Central memory CD8-positive, alpha-beta T cell (primary cell): Measurements from ENCODE around the gene C10orf90.
"Not testable (repeated sequence)": the region's sequence is repeated elsewhere in the genome, so short reads cannot be mapped to it uniquely, and the experiment has no call there.

ENCODE experiments used
- ATAC-seq: fragments of 150-1000 bp; cut with Tn5 transposase; replicated peaks from 2 replicates; pipeline ENCODE4 v1.10.0; 2022; ENCODE audit warnings: mild to moderate bottlenecking, moderate FRiP score, moderate number of reproducible peaks; ENCODE audit not compliant: poor library complexity, severe bottlenecking; ENCODE audit errors: extremely low read depth
- DNase-seq, 2 donors: peaks; one replicate each; pipeline ENCODE4 v3.0.0; 2021; ENCODE audit warnings: low spot score in 2 of 2
- H3K27ac Mint-ChIP-seq: one replicate; pipeline ENCODE4 v1.8.0; 2022; ENCODE audit warnings: low read depth, mild to moderate bottlenecking, moderate library complexity, mixed read lengths
- H3K27me3 Mint-ChIP-seq: one replicate; pipeline ENCODE4 v1.8.0; 2022; ENCODE audit warnings: mixed read lengths
- H3K36me3 Mint-ChIP-seq: one replicate; pipeline ENCODE4 v1.8.0; 2022; ENCODE audit warnings: mild to moderate bottlenecking, moderate library complexity, mixed read lengths; ENCODE audit not compliant: insufficient read depth
- H3K4me1 Mint-ChIP-seq: one replicate; pipeline ENCODE4 v1.8.0; 2022; ENCODE audit warnings: mixed read lengths
- H3K4me3 Mint-ChIP-seq: one replicate; pipeline ENCODE4 v1.8.0; 2022; ENCODE audit warnings: mild to moderate bottlenecking, moderate library complexity, mixed read lengths
- H3K9me3 Mint-ChIP-seq: one replicate; pipeline ENCODE4 v1.8.0; 2022; ENCODE audit warnings: mixed read lengths

C10orf90 gene

GRCh38 chr10:126565871-126566270 is 104.6 kb downstream of the C10orf90 start:
- no peaks in the 10 kb centered on the region for H3K36me3 Mint-ChIP-seq
- DNase-seq (no peak), ATAC-seq (no peak)
- H3K27ac Mint-ChIP-seq: no peak overlapping the region
- peaks cover 5% of the 10 kb centered on the region for H3K4me1 Mint-ChIP-seq
- H3K9me3 Mint-ChIP-seq: peaks cover 15% of the 10 kb centered on the region
- no peaks in the 10 kb centered on the region for H3K27me3 Mint-ChIP-seq
- no peak overlapping the region for H3K4me3 Mint-ChIP-seq

GRCh38 chr10:126565441-126565840 is 105.1 kb downstream of the C10orf90 start:
- H3K9me3 Mint-ChIP-seq: peaks cover 15% of the 10 kb centered on the region
- ATAC-seq: no peak
- no peak overlapping the region for H3K4me3 Mint-ChIP-seq
- H3K27me3 Mint-ChIP-seq: no peaks in the 10 kb centered on the region
- H3K27ac Mint-ChIP-seq: no peak overlapping the region
- peaks cover 5% of the 10 kb centered on the region for H3K4me1 Mint-ChIP-seq
- no peaks in the 10 kb centered on the region for H3K36me3 Mint-ChIP-seq
- no peak for DNase-seq

GRCh38 chr10:126564326-126564888 is 106.1 kb downstream of the C10orf90 start:
- H3K27ac Mint-ChIP-seq: no peak overlapping the region
- DNase-seq (no peak), ATAC-seq (no peak)
- H3K36me3 Mint-ChIP-seq: no peaks in the 10 kb centered on the region
- no peaks in the 10 kb centered on the region for H3K27me3 Mint-ChIP-seq
- H3K9me3 Mint-ChIP-seq: peaks cover 15% of the 10 kb centered on the region
- H3K4me1 Mint-ChIP-seq: peaks cover 5% of the 10 kb centered on the region
- no peak overlapping the region for H3K4me3 Mint-ChIP-seq

GRCh38 chr10:126563361-126563760 is 107.1 kb downstream of the C10orf90 start:
- H3K9me3 Mint-ChIP-seq: peaks cover 12% of the 10 kb centered on the region
- ATAC-seq: no peak
- H3K4me1 Mint-ChIP-seq: no peaks in the 10 kb centered on the region
- DNase-seq: no peak
- no peaks in the 10 kb centered on the region for H3K27me3 Mint-ChIP-seq
- H3K4me3 Mint-ChIP-seq: no peak overlapping the region
- H3K27ac Mint-ChIP-seq: no peak overlapping the region
- no peaks in the 10 kb centered on the region for H3K36me3 Mint-ChIP-seq

- H3K27me3 Mint-ChIP-seq: no peaks in the 10 kb centered on the region
- H3K9me3 Mint-ChIP-seq: peaks cover 21% of the 10 kb centered on the region
- DNase-seq (no peak), ATAC-seq (no peak)
- H3K4me3 Mint-ChIP-seq: no peak overlapping the region
- no peak overlapping the region for H3K27ac Mint-ChIP-seq
- H3K36me3 Mint-ChIP-seq: no peaks in the 10 kb centered on the region
- no peaks in the 10 kb centered on the region for H3K4me1 Mint-ChIP-seq
These were observed 108.4 kb downstream of the C10orf90 start for GRCh38 chr10:126561921-126562680.

- Mint-ChIP-seq H3K4me1 (no peaks in the 10 kb centered on the region), H3K9me3 (peaks cover 18% of the 10 kb centered on the region), H3K27ac (no peak overlapping the region), H3K4me3 (no peak overlapping the region), H3K27me3 (no peaks in the 10 kb centered on the region), H3K36me3 (no peaks in the 10 kb centered on the region)
- DNase-seq (no peak), ATAC-seq (no peak)
These were observed 109.1 kb downstream of the C10orf90 start for GRCh38 chr10:126561294-126561920.

- no peak for DNase-seq
- Mint-ChIP-seq H3K4me1 (no peaks in the 10 kb centered on the region), H3K4me3 (no peak overlapping the region), H3K27ac (no peak overlapping the region), H3K36me3 (no peaks in the 10 kb centered on the region), H3K27me3 (no peaks in the 10 kb centered on the region), H3K9me3 (peaks cover 11% of the 10 kb centered on the region)
- ATAC-seq: no peak
These were observed 111.6 kb downstream of the C10orf90 start for GRCh38 chr10:126558881-126559280.

- H3K9me3 Mint-ChIP-seq: no peaks in the 10 kb centered on the region
- DNase-seq: no peak
- H3K4me3 Mint-ChIP-seq: no peak overlapping the region
- ATAC-seq: no peak
- no peaks in the 10 kb centered on the region for H3K27me3 Mint-ChIP-seq
- H3K36me3 Mint-ChIP-seq: no peaks in the 10 kb centered on the region
- no peak overlapping the region for H3K27ac Mint-ChIP-seq
- no peaks in the 10 kb centered on the region for H3K4me1 Mint-ChIP-seq
These were observed 119.3 kb downstream of the C10orf90 start for GRCh38 chr10:126551202-126551601.

- H3K4me1 Mint-ChIP-seq, H3K4me3 Mint-ChIP-seq, H3K36me3 Mint-ChIP-seq, H3K9me3 Mint-ChIP-seq, H3K27me3 Mint-ChIP-seq, DNase-seq, ATAC-seq, H3K27ac Mint-ChIP-seq: not testable (repeated sequence)
These were observed 119.9 kb downstream of the C10orf90 start for GRCh38 chr10:126550586-126550985.

GRCh38 chr10:126549344-126549743 is 121.1 kb downstream of the C10orf90 start:
- DNase-seq (no peak), ATAC-seq (no peak)
- peaks cover 8% of the 10 kb centered on the region for H3K9me3 Mint-ChIP-seq
- no peak overlapping the region for H3K27ac Mint-ChIP-seq
- H3K4me3 Mint-ChIP-seq: no peak overlapping the region
- H3K27me3 Mint-ChIP-seq: no peaks in the 10 kb centered on the region
- H3K4me1 Mint-ChIP-seq: no peaks in the 10 kb centered on the region
- no peaks in the 10 kb centered on the region for H3K36me3 Mint-ChIP-seq

- DNase-seq (no peak), ATAC-seq (no peak)
- Mint-ChIP-seq H3K9me3 (peaks cover 13% of the 10 kb centered on the region), H3K4me1 (no peaks in the 10 kb centered on the region), H3K36me3 (no peaks in the 10 kb centered on the region), H3K4me3 (no peak overlapping the region), H3K27me3 (no peaks in the 10 kb centered on the region), H3K27ac (no peak overlapping the region)
These were observed 125.9 kb downstream of the C10orf90 start for GRCh38 chr10:126544565-126544964.

GRCh38 chr10:126538439-126539135 is 131.9 kb downstream of the C10orf90 start:
- Mint-ChIP-seq H3K27me3 (no peaks in the 10 kb centered on the region), H3K36me3 (no peaks in the 10 kb centered on the region), H3K27ac (no peak overlapping the region), H3K4me1 (no peaks in the 10 kb centered on the region), H3K9me3 (peaks cover 5% of the 10 kb centered on the region), H3K4me3 (no peak overlapping the region)
- ATAC-seq (no peak), DNase-seq (no peak)
